ENCODE measurements around the gene MALRD1. TPM values are rescaled to one million over a fixed set of nuclear protein-coding genes. Genes with fewer than 3 reads are reported as not detected.

The MALRD1 gene
- not detected in 5 replicates for total RNA-seq (2022; extraction: Qiagen RNA extraction)

GRCh38 chr10:19048489-19048888 lies at the start of gene MALRD1:
TSS of gene MALRD1 (plus strand) at chr10:19048801. CDS start at chr10:19048939, 138 bp downstream.

